Measurements from ENCODE around the gene TEKT5.

TEKT5 gene

GRCh38 chr16:10578474-10579316, 116.0 kb downstream of the TEKT5 start:
- DNase-seq (ENCODE audit: low read depth): no peak
